Skeletal muscle cell (primary cell): ENCODE results near the gene UBA6.
"Not testable (repeated sequence)": the region's sequence is repeated elsewhere in the genome, so short reads cannot be mapped to it uniquely, and the experiment has no call there.

Source experiments
- DNase-seq: peaks from one replicate; pipeline ENCODE4 v3.0.0-alpha.2; 2010; ENCODE audit warnings: low read depth
- H3K4me3 ChIP-seq: 2 replicates; pipeline ENCODE4 v1.5.1; 2011; ENCODE audit warnings: low read depth, mild to moderate bottlenecking, control low read depth, low read length, moderate library complexity

The UBA6 gene

DNA sequence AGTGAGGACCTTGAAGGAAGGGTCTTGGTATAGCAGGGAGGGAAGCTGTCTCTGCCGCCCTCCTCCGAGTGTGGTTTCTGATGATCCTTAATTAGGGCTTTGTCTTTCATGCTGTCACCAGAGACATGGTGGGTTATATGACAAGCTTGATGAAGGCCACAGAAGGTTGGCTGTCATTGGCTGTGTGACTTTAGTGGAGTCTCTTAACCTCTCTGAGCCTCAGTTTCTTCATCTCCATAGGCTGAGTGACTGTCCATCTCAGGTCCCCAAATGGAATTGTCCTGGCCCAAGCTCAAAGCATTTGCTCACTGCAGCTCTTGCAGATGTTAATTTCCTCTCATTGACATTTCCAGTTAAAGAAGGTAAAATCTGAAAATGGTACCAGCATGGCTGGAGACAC, 16.6 kb upstream of the UBA6 start:
- no peak overlapping the region for H3K4me3 ChIP-seq
- DNase-seq: no peak

DNA sequence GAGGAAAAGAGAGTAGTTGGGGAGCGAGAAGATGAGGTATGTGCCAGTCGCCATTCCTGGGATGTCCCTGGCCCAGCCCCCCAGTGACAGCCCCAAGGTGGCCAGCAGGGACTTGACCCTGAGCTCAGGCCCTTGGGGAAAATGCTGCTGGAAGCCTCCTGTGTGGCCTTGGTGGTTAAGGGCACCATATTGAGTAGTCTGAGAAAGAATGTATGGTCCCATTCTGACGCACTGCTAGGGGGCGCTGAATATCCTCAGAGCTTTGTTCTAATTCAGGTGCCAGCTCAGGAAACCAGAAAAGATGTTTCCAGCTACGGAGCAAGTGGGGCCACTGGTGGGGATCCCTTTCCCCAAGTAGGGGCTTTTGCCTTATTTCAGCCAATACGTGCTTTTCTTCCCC, 14.0 kb upstream of the UBA6 start:
- H3K4me3 ChIP-seq: no peak overlapping the region
- no peak for DNase-seq

DNA sequence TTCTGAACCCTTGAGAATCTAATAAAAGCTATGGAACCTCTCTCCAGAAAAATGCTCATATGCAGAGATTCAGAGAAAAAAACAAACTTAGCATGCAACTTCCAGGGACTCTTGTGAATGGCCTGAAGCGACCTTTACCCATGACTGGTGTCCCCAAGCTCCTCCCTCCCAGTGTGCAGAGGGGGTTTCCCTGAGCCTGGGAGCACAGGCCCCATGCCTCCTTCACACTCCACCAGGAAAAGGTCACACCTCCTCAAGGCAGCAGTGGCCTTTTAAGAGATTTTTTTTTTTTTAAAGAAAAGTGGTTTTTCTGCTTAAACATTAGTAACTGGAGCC, 13.3 kb upstream of the UBA6 start:
- H3K4me3 ChIP-seq: no peak overlapping the region
- DNase-seq: no peak

DNA sequence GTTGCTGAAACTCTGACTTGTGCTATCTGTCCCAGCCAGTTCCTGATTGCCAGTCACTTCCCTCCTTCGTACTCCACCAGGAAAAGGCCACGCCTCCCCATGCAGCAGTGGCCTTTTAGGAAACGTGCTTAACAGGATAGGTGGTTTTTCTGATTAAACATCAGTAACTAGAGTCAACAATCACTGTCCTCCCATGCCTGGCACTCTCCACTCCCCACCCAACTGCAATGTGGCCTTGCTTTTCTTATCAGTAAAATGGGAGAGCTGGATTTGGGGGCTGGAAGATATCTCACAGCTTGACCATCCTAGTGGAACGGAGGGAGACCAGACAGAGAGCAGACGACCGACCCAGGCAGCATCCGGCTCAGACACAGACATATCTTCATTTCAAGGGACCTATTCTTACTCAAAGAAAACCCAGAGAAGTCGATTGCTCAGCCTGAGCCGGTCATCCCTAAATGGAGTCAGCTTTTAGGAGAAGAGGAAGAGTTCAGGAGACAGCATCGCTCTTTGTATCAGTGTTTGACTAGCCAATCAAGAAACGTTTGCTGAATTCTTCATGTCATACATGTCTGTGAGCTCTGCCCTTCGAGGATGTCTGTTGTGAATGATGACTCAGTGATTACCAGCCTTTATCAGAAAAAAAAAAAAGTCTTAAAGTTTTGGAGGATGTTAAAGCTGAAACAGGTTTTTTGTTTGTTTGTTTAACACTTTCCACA, 12.7 kb upstream of the UBA6 start:
- H3K4me3 ChIP-seq: no peak overlapping the region
- peak; percentile 13 for DNase-seq

DNA sequence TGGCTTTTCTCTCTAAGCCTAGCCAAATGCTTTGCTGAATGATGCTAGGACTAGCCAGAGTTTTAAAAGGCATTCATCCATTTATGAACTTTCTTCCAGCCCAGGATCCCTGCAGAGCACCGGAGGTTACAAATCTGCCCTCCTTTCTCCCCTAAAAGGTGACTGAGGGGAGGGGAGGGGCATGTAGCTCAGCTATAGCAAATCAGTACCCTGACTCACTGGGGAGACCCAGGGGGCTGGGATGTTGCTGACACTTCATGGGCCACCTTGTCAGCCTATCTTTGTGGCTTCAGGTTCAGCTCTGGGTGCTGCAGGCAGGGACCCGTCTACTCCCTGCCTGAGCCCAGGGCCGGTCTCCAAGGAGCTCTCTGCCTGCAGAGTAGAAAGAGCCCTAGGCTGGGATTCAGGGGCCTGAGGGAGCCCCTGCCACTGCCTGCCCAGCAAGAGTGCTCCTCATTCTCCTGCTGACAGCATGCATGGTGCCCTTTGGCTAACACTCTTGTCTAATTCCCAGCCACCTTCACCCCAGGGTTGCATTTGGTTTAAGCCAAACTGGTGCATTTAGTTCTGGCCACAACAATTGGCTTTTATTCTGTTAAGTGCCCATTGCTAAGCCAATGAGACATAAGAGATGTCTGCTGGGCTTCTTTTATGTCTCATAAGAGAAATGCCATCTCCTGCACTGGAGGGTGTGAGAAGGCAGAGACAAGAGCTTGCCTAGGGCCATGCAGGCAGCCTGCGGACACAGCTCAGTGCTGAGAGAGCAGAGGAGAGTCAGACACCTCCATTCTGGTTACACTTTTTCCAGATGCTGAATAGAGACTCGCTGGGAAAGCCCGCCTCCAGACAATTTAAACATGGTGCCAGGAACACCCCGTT, 11.9 kb upstream of the UBA6 start:
- no peak for DNase-seq

DNA sequence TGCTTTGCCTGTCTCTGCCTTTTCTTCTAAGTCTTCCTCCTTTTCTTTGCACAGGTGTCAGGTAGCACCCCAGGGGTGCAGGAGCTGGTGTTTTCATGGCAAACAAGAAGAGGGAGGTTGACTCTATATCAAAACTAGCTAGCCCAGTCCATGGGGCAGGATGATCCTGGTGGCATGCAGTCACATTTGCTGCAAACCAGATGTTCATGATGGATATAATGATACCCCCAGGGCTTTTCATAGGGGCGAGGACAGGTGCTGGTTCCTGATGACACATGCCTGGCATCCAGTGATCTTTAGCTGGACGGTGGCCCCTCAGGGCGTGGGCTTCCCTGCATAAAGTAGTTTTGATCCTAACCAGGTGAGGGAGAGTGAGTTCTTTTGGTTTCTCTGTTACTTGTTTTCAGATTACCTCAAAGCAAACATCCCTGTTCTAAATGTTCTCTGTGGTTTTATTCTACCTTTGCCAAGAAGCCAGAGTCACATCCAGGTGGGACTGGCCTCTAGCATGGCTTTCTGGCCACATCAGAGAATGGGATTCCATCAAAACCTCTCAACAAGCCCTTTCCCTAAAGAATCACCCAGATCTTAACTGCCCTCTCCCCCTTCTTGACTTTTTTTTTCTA, 11.2 kb upstream of the UBA6 start:
- DNase-seq: no peak
- H3K4me3 ChIP-seq: no peak overlapping the region

More for the DNA sequence above, 11.9 kb upstream of the UBA6 start:
- H3K4me3 ChIP-seq: no peak overlapping the region

DNA sequence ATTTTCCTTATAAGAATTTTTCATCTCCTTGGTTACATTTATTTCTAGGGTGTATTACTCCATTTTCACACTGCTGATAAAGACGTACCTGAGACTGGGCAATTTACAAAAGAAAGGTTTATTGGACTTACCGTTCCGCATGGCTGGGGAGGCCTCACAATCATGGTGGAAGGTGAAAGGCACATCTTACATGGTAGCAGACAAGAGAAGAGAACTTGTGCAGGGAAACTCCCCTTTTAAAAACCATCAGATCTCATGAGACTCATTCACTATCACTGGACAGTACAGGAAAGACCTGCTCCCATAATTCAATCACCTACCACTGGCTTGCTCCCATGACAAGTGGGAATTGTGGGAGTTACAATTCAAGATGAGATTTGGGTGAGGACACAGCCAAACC, 5.7 kb upstream of the UBA6 start:
- not testable (repeated sequence) for DNase-seq, H3K4me3 ChIP-seq

DNA sequence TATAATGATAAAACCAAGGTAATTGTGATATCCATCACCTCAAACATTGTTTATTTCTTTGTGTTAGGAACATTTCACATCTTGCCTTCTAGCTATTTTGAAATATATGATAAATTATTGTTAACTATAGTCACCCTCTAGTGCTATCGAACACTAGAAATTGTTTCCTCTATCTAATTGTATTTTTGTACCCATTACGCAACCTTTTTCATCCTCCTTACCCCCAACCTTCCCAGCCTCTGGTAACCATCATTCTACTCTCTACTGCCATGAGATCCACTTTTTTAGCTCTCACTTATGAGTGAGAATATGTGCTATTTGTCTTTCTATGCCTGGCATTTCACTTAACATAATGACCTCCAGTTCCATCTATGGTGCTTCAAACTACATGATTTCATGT, 3.9 kb upstream of the UBA6 start:
- H3K4me3 ChIP-seq: no peak overlapping the region
- no peak for DNase-seq

DNA sequence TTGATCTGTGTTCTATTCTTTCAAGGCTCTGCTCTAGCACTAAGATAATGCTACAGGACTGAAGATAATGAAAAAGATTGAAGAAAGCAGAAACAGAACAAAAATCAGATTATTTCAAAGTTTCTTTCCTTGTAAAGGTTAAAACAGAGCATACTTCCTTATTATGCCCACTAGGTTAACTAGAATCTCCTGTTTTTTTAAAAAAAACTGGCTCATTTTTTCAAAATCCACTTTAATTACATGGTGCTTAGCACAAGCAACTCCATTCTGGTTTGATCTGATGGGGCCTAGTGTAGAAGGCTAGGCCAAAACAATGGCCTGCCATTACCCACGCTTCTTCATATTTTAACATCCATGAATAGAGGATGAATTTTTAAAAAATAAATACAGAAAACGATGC, 1.2 kb upstream of the UBA6 start:
- DNase-seq: no peak
- H3K4me3 ChIP-seq: peak overlapping the region; percentile 92

DNA sequence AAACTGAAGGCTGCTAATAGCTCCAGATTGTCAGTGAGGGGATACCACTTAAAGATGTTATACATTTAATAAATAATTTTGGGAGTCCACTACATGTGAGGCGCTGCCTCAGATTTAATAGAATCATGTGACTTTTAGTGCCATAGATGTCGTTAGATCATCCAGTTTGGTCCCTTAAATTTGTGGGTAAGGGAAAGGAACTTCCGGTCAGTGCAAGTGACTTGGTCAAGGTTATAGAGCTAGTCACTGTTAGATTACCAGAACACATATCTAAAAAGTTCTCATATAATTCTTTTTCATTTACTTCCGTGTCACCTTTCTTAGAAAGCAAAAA, 529 bp upstream of the UBA6 start:
- DNase-seq: no peak
- peak overlapping the region; percentile 92 for H3K4me3 ChIP-seq

DNA sequence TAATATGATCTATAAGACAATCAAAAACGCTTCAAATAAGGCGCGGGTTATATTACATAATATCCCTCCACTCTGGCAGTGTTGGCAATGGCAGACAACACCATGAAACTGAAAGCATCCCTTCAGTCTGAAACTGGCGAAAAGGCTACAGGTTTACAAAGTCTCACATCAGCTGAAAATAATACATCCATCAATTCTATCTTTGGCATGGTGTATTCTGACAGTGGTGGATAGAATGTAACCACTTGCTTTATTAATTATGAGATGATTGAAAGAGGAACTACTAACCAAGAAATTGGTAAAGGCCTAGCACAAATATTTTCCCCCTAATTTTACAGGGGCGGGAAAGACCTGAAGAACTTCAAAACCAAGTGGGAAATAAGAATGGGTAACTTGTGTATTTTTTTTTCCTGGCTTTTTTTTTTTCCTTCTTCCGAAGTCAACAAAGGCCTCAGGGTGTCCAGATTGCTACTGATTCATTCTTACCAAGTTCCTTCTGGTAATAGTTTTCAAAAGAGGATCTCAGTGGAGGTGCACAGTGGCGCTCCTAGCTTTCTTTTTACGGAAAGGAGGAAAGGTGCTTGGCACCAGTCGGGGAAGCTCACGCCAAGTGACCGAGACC, 728 bp downstream of the UBA6 start:
- H3K4me3 ChIP-seq: peak overlapping the region; percentile 92
- DNase-seq: no peak

DNA sequence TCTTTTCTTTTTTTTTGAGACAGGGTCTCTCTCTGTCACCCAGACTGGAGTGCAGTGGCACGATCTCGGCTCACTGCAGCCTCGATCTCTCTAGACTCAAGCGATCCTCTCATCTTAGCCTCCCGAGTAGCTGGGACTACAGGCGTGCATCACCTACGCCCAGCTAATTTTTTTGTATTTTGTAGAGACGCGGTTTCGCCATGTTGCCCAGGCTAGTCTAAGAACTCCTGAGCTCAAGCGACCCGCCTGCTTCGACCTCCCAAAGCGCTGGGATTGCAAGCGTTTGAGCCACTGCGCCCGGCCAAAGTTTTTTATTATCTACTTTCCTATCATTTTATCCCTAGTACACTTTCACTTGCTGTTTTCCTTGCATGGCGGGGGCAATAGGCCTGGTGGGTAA, 1.4 kb downstream of the UBA6 start:
- H3K4me3 ChIP-seq: peak overlapping the region; percentile 92
- no peak for DNase-seq

DNA sequence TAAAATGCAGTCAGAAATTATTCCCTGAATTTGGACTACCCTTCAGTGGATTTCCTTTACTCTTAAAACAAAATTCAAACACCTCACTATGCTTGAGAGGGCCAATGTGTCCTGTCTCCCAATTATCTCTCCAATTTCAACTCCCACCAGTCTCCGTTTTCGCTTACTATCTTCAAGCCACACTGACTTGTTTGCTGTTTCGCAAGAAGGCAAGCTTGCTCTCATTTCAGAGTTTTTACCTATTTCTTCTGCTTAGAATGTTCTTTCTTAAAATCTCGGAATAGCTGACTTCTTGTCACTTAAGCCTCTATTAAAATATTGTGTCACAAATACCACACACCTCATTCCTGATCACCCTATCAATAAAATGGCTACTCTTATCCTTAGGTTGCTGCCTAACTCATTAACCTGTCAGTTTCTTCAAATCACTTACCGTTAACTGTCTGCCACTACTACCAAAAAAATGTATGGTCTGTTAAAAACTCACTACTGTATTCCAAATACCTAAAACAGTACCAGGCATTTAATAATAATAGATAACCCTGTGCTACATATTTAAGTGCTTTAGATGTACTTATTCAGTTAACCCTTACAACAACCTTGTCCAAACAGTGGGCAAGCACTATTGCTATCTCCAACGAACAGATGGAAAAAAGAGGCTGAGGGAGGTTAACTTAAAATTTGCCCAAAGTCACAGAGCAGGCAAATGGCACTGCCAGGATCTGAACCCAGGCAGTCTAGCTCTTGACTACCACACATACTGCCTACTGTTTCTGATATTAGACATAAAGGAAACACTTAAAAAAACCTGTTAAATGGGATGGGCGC, 2.9 kb downstream of the UBA6 start:
- H3K4me3 ChIP-seq: no peak overlapping the region
- no peak for DNase-seq

DNA sequence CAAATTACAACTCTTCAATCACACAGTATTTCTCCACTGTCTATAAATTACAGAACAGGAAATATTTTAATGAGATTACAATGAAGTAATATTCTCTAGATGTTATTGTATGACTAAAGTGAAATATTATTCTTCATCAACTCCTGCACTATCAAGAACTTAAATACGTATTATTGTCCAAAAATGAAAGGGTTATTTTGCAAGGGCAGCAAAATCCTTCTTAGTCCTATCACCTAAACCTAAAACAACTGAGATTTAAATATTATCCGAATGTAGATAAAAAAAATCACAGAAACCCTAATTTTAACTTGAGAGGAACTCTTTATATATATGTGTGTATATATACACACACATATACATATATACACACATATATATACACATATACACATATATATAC, 4.9 kb downstream of the UBA6 start:
- no peak overlapping the region for H3K4me3 ChIP-seq
- DNase-seq: no peak

DNA sequence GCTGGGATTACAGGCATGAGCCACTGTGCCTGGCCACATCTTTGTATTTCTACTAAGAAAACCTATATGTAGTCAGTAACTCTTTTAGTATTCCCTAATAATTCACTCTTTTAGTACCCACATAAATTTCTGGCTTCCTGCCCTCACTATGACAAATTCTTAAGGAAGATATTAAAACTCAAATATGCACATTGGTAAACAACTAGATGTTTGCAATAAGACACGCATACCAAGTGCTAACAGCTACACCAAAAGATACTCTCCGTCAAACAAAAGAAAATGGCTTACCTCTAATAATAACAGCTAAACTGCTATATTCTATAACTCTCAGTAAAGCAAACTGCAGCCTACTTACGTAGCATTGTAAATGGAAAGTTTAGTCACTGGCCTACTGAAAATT, 6.3 kb downstream of the UBA6 start:
- no peak for DNase-seq
- no peak overlapping the region for H3K4me3 ChIP-seq

DNA sequence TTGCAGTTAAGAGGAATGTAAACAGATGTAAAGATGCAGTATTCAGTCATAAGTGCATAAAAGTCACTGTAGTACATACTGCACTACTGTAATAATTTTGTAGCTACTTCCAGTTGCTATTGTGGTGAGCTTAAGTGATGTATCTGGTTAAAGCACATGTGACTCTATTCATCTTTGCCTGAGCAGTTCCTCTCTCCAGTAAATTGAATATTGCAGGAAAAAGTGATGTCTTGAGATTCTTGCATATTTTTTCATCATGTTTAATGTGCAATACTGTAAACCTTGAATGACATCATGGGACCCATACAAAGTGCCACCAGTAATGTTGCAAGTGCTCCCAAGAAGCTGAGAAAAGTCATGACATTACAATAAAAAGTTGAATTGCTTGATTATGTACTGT, 9.6 kb downstream of the UBA6 start:
- H3K4me3 ChIP-seq: no peak overlapping the region
- no peak for DNase-seq

DNA sequence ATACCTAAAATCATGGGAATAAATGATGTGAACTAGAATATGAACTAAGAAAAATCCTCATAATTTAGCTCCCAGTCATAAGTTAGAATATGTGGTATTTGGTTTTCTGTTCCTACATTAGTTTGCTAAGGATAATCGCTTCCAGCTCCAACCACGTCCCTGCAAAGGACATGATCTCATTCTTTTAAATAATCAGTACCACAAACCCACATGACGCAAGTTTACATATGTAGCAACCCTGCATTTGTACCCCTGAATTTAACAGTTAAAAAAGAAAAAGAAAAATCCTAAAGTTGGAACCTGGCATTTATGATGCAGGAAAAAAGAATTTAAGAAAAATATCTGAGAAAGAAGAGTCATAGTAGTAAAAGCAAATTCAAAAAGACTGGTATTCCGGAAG, 13.3 kb downstream of the UBA6 start:
- H3K4me3 ChIP-seq: no peak overlapping the region
- DNase-seq: peak; percentile 25

DNA sequence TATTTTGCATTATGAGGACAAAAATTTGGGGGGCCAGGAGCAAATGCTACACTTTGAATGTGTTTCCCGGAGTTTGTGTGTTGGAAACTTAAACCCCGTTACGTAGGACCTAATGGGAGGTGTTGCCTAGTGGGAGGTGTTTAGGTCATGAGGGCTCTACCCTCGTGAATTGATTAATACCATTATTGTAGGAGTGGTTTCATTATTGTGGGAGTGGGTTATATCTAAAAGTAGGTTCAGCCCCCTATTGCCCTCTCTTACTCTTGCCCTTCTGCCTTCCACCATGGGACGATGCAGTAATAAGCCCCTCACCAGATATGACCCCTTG, 15.5 kb downstream of the UBA6 start:
- no peak for DNase-seq
- no peak overlapping the region for H3K4me3 ChIP-seq

DNA sequence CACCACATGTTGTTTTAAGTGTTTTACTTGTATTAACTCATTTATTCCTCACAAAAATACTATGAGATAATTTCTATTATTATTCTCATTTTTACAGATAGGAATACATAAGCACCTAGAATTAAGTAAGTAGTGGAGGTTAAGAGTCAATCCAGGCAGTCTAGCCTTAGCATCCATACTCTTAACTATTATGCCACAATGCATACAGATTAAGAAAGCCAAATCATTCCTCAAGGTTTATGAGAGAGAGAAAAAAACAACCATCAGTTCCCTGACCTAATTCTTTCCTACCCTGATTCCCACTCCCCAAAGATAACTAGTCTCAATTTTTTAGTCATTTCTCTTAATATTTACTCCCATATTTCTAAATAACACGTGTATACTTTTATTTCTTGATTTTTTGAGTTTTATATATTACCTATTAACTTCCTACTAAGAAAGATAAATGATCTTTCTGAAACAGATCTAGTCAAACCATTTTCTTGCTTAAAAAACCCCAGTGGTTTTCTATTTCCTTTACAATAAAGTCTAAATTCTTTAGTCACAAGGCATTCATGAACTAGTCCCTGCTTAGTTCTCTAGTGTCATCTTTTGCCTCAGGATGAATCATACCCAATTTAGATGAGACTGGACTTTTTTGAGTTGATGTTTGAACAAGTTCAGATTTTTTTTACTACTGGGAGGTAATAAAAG, 16.0 kb downstream of the UBA6 start:
- no peak overlapping the region for H3K4me3 ChIP-seq
- no peak for DNase-seq
